Trophoblast cell (in vitro differentiated cells and primary cell): Measurements from ENCODE around the gene ANKMY1.
"Not testable (repeated sequence)": the region's sequence is repeated elsewhere in the genome, so short reads cannot be mapped to it uniquely, and the experiment has no call there.

Source experiments
- DNase-seq, 2 donors: peaks; one replicate each; pipeline ENCODE4 v3.0.0-alpha.2; 2016
- H2AFZ ChIP-seq: 2 replicates; pipeline ENCODE4 v1.6.1; 2013; ENCODE audit warnings: low read length, moderate library complexity, mild to moderate bottlenecking; ENCODE audit not compliant: insufficient read depth, poor library complexity
- H2AK5ac ChIP-seq: 2 replicates; pipeline ENCODE4 v1.6.1; 2013; ENCODE audit warnings: mild to moderate bottlenecking, low read length
- H2BK120ac ChIP-seq: 2 replicates; pipeline ENCODE4 v1.6.1; 2013; ENCODE audit warnings: low read length, mild to moderate bottlenecking, moderate library complexity; ENCODE audit not compliant: insufficient read depth, poor library complexity
- H2BK12ac ChIP-seq: 2 replicates; pipeline ENCODE4 v1.6.1; 2013; ENCODE audit warnings: mild to moderate bottlenecking, low read length, moderate library complexity
- H2BK5ac ChIP-seq: 2 replicates; pipeline ENCODE4 v1.6.1; 2013; ENCODE audit warnings: low read length, low read depth, moderate library complexity, mild to moderate bottlenecking; ENCODE audit not compliant: poor library complexity
- H3K14ac ChIP-seq: 2 replicates; pipeline ENCODE4 v1.6.1; 2013; ENCODE audit warnings: mild to moderate bottlenecking, low read length
- H3K18ac ChIP-seq: 2 replicates; pipeline ENCODE4 v1.6.1; 2013; ENCODE audit warnings: mild to moderate bottlenecking, low read length
- H3K23ac ChIP-seq: 2 replicates; pipeline ENCODE4 v1.6.1; 2013; ENCODE audit warnings: low read length
- H3K27ac ChIP-seq: 2 replicates; pipeline ENCODE4 v1.5.1; 2013; ENCODE audit warnings: low read depth, mild to moderate bottlenecking, inconsistent platforms, low read length, moderate library complexity
- H3K27me3 ChIP-seq: 2 replicates; pipeline ENCODE4 v1.6.1; 2013; ENCODE audit warnings: inconsistent platforms, mild to moderate bottlenecking, low read length, moderate library complexity; ENCODE audit not compliant: insufficient read depth
- H3K36me3 ChIP-seq, 2 experiments: 1 replicate in 1 of 2; 2 replicates in 1 of 2; pipeline ENCODE4 v1.6.1; 2013; ENCODE audit warnings: low read length in 2 of 2, mild to moderate bottlenecking in 2 of 2, moderate library complexity in 1 of 2; ENCODE audit not compliant: insufficient read depth in 2 of 2, control insufficient read depth in 1 of 2
- H3K4ac ChIP-seq: 2 replicates; pipeline ENCODE4 v1.6.1; 2013; ENCODE audit warnings: low read depth, mild to moderate bottlenecking, low read length, moderate library complexity
- H3K4me1 ChIP-seq, 2 experiments: 1 replicate in 1 of 2; 2 replicates in 1 of 2; pipeline ENCODE4 v1.6.1; 2013; ENCODE audit warnings: low read length in 2 of 2, mild to moderate bottlenecking in 2 of 2, moderate library complexity in 1 of 2; ENCODE audit not compliant: insufficient read depth in 2 of 2, control insufficient read depth in 1 of 2
- H3K4me2 ChIP-seq: 2 replicates; pipeline ENCODE4 v1.6.1; 2013; ENCODE audit warnings: inconsistent platforms, mild to moderate bottlenecking, low read length, moderate library complexity
- H3K4me3 ChIP-seq: 2 replicates; pipeline ENCODE4 v1.5.1; 2013; ENCODE audit warnings: mild to moderate bottlenecking, low read depth, low read length, inconsistent platforms
- H3K79me1 ChIP-seq: one replicate; pipeline ENCODE4 v1.6.1; 2013; ENCODE audit warnings: low read length
- H3K79me2 ChIP-seq: 2 replicates; pipeline ENCODE4 v1.6.1; 2013; ENCODE audit warnings: low read length, mild to moderate bottlenecking; ENCODE audit not compliant: control insufficient read depth, insufficient read depth, poor library complexity
- H3K9ac ChIP-seq: 2 replicates; pipeline ENCODE4 v1.6.1; 2013; ENCODE audit warnings: mild to moderate bottlenecking, low read length
- H3K9me3 ChIP-seq: 2 replicates; pipeline ENCODE4 v1.6.1; 2013; ENCODE audit warnings: low read depth, mild to moderate bottlenecking, control low read depth, inconsistent platforms, low read length; ENCODE audit not compliant: insufficient read depth
- H4K12ac ChIP-seq: 2 replicates; pipeline ENCODE4 v1.6.1; 2013; ENCODE audit warnings: low read depth, mild to moderate bottlenecking, low read length, moderate library complexity
- H4K8ac ChIP-seq: 2 replicates; pipeline ENCODE4 v1.6.1; 2013; ENCODE audit warnings: low read depth, mild to moderate bottlenecking, low read length, moderate library complexity
- H4K91ac ChIP-seq: one replicate; pipeline ENCODE4 v1.6.1; 2013; ENCODE audit warnings: low read depth, mild to moderate bottlenecking, low read length, moderate library complexity
- WGBS: extraction: QIAGEN DNeasy Blood & Tissue Kit; methylation state at CpG from one replicate; pipeline ENCODE4 v1.1.7; 2013; ENCODE audit warnings: missing lambda C conversion rate; ENCODE audit not compliant: insufficient read length, insufficient coverage; ENCODE audit errors: extremely low coverage; 5-methylcytosine and 5-hydroxymethylcytosine counted together

Gene ANKMY1

DNA sequence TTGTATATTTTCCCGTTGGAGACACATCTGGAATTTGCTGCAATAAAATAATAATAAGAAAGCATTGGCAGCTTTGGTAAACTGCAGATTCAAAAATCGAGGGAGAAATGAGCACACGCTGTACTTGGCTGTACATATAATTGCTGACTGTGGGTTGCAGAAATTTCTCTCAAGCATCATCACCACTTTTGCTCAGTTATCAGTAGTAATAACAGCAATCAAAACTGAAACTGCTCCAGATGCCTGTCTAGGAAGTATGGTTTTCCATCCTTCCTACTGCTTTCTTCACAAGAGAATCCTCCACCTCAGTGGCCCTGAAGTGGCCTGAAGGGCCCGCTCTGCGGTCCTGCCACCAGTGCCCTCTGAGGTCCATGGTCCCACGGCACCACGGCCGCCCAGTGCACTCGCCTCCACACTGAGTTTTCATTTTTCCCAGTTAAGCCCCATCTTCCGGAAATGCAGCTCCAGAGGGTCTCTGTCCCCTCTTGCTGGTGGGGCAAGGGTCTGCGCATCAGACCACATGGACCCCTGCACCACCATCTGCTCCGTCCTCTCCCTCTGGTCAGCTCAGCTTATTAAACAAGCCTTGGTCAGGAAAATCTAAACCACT is 6.3 kb upstream of the ANKMY1 start:
- no peak overlapping the region for H2BK5ac ChIP-seq

DNA sequence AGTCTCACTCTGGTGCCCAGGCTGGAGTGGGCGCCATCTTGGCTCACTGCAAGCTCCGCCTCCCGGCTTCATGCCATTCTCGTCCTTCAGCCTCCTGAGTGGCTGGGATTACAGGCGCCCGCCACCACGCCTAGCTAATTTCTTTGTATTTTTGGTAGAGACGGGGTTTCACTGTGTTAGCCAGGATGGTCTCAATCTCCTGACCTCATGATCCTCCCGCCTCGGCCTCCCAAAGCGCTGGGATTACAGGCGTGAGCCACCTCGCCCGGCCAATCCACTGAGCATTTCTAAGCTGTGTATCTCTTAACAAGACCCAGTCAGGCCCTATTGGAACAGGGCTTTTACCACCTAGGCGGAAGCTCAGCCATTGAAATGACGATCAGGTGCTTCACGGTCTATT is 5.4 kb upstream of the ANKMY1 start:
- no CpG with 5 or more reads among the region's 17 CpGs for WGBS
- H3K4ac ChIP-seq: not testable (repeated sequence)

More for the DNA sequence above, 6.3 kb upstream of the ANKMY1 start:
- Histone ChIP-seq H3K9ac (no peak overlapping the region), H3K4ac (no peak overlapping the region), H3K4me3 (no peak overlapping the region), H3K36me3 (no peaks in the 10 kb centered on the region), H3K18ac (no peak overlapping the region), H4K8ac (no peak overlapping the region), H3K23ac (no peak overlapping the region), H3K27ac (no peak overlapping the region), H3K14ac (no peak overlapping the region), H3K9me3 (no peaks in the 10 kb centered on the region), H2BK120ac (no peak overlapping the region), H4K91ac (no peak overlapping the region), H2BK12ac (no peak overlapping the region), H3K4me2 (no peak overlapping the region), H3K27me3 (no peaks in the 10 kb centered on the region), H3K4me1 (peaks cover 22 to 32% of the 10 kb centered on the region in 2 experiments), H2AK5ac (no peak overlapping the region), H4K12ac (no peak overlapping the region), H2AFZ (no peak overlapping the region), H3K79me2 (peaks cover 5% of the 10 kb centered on the region), H3K79me1 (peaks cover 22% of the 10 kb centered on the region)
- no peak for DNase-seq
- WGBS: no CpG with 5 or more reads among the region's 12 CpGs

GRCh38 chr2:240561325-240561971 is 3.7 kb upstream of the ANKMY1 start:
- Histone ChIP-seq H2BK12ac (no peak overlapping the region), H3K4ac (peak overlapping the region; percentile 71), H3K4me2 (peak overlapping the region; percentile 81), H4K91ac (peak overlapping the region; percentile 84), H2BK5ac (peak overlapping the region; percentile 58), H3K4me1 (peaks cover 8 to 19% of the 10 kb centered on the region in 2 experiments), H2AK5ac (peak overlapping the region; percentile 44), H3K27ac (peak overlapping the region; percentile 67), H3K36me3 (no peaks in the 10 kb centered on the region), H3K79me2 (peaks cover 5% of the 10 kb centered on the region), H2AFZ (peak overlapping the region; percentile 61), H4K12ac (peak overlapping the region; percentile 83), H3K18ac (peak overlapping the region; percentile 76), H4K8ac (peak overlapping the region; percentile 90), H3K79me1 (peaks cover 14% of the 10 kb centered on the region), H3K9ac (peak overlapping the region; percentile 55), H3K27me3 (no peaks in the 10 kb centered on the region), H3K14ac (peak overlapping the region; percentile 74), H3K9me3 (no peaks in the 10 kb centered on the region), H3K23ac (no peak overlapping the region), H3K4me3 (peak overlapping the region; percentile 60), H2BK120ac (no peak overlapping the region)
- DNase-seq: peak; percentile 23 to 76
- WGBS: no CpG with 5 or more reads among the region's 14 CpGs

More for the DNA sequence above, 5.4 kb upstream of the ANKMY1 start:
- H4K12ac ChIP-seq, H3K27ac ChIP-seq, H3K4me2 ChIP-seq, H3K79me2 ChIP-seq, H3K27me3 ChIP-seq, DNase-seq, H2BK12ac ChIP-seq, H4K8ac ChIP-seq, H3K36me3 ChIP-seq, H3K14ac ChIP-seq, H2BK5ac ChIP-seq, H3K9ac ChIP-seq, H3K9me3 ChIP-seq, H3K23ac ChIP-seq, H2AK5ac ChIP-seq, H2AFZ ChIP-seq, H4K91ac ChIP-seq, H2BK120ac ChIP-seq, H3K4me3 ChIP-seq, H3K18ac ChIP-seq: not testable (repeated sequence)
- H3K79me1 ChIP-seq: peaks cover 19% of the 10 kb centered on the region
- H3K4me1 ChIP-seq: peaks cover 20 to 29% of the 10 kb centered on the region in 2 experiments

DNA sequence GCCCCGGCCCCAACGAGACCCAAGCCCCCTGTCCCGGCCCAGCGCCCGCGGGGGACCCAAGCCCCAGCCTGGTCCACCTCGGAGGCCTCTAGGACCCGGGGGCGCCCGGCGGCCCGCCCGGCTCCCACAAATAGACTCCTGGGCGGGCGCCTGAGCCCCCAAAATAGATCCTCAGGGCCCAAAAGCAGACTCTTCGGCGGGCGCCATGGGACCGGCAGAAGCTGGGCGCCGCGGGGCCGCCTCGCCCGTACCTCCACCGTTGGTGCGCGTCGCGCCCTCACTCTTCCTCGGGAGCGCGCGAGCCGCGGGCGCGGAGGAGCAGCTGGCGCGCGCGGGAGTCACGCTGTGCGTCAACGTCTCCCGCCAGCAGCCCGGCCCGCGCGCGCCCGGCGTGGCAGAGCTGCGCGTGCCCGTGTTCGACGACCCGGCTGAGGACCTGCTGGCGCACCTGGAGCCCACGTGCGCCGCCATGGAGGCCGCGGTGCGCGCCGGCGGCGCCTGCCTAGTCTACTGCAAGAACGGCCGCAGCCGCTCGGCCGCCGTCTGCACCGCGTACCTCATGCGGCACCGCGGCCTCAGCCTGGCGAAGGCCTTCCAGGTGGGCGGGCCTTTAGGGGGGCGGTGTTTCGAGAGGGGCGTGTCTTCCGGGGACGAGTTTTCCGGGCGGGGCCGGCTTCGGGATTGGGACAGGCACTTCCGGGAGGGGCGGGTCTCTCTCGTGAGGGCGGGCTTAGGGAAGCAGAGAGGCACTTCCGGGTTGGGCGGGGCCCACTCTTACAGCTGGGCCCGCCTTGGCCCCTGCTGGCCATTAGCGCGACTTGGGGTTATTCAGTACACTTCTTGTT is 2.9 kb upstream of the ANKMY1 start:
- peak overlapping the region; percentile 89 for H4K8ac ChIP-seq
- no CpG with 5 or more reads among the region's 101 CpGs for WGBS
- H2AFZ ChIP-seq: peak overlapping the region; percentile 53
- H3K4me3 ChIP-seq: peak overlapping the region; percentile 91
- H2AK5ac ChIP-seq: no peak overlapping the region
- peak overlapping the region; percentile 84 for H3K4me2 ChIP-seq
- H3K23ac ChIP-seq: no peak overlapping the region
- H3K9me3 ChIP-seq: no peaks in the 10 kb centered on the region
- H4K12ac ChIP-seq: peak overlapping the region; percentile 83
- peaks cover 9% of the 10 kb centered on the region for H3K79me1 ChIP-seq
- peak; percentile 98 for DNase-seq
- H3K27ac ChIP-seq: peak overlapping the region; percentile 83
- peaks cover 5% of the 10 kb centered on the region for H3K79me2 ChIP-seq
- peak overlapping the region; percentile 72 for H3K4ac ChIP-seq
- no peaks in the 10 kb centered on the region for H3K36me3 ChIP-seq
- peak overlapping the region; percentile 37 for H2BK5ac ChIP-seq
- no peak overlapping the region for H2BK12ac ChIP-seq
- peak overlapping the region; percentile 32 for H3K14ac ChIP-seq
- peak overlapping the region; percentile 31 for H3K18ac ChIP-seq
- peaks cover 2 to 14% of the 10 kb centered on the region in 2 experiments for H3K4me1 ChIP-seq
- H3K27me3 ChIP-seq: no peaks in the 10 kb centered on the region
- H2BK120ac ChIP-seq: peak overlapping the region; percentile 76
- H4K91ac ChIP-seq: peak overlapping the region; percentile 87
- H3K9ac ChIP-seq: peak overlapping the region; percentile 84
